H1 (cell line): ENCODE results near the gene GLS. TPM values are rescaled to one million over a fixed set of nuclear protein-coding genes. Genes with fewer than 3 reads are reported as not detected.

Source experiments
- ASH2L ChIP-seq: fragments of 200-600, 300-600 bp; sonication (generic); IDR thresholded peaks from one replicate; pipeline ENCODE4 v1.7.1; 2017; ENCODE audit warnings: low read length
- CBX5 ChIP-seq: fragments of 300-800, 300-1000 bp; sonication (generic); IDR thresholded peaks from 2 replicates; pipeline ENCODE4 v1.7.1; 2016; ENCODE audit warnings: antibody characterized with exemption, low read length, low read depth
- E2F6 ChIP-seq: IDR thresholded peaks from 2 replicates; pipeline ENCODE4 v1.6.1; 2012; ENCODE audit warnings: inconsistent platforms
- HDAC6 ChIP-seq: IDR thresholded peaks from one replicate; pipeline ENCODE4 v1.7.1; 2012; ENCODE audit warnings: low read depth, mild to moderate bottlenecking, inconsistent platforms, low read length, moderate library complexity
- POU5F1 ChIP-seq: IDR thresholded peaks from 2 replicates; pipeline ENCODE4 v1.6.1; 2011; ENCODE audit warnings: low read depth, mild to moderate bottlenecking, low read length, moderate library complexity
- SIN3A ChIP-seq, 2 experiments: IDR thresholded peaks in 1 of 2; conservative IDR thresholded peaks in 1 of 2; 2 replicates each; pipeline ENCODE4 v1.6.1; 2011 to 2012; ENCODE audit warnings: low read length in 2 of 2, improper control_type of control experiment in 1 of 2, low read depth in 1 of 2, mild to moderate bottlenecking in 1 of 2
- TEAD4 ChIP-seq: IDR thresholded peaks from 2 replicates; pipeline ENCODE4 v1.6.1; 2012; ENCODE audit warnings: low read depth, low read length, inconsistent platforms, mixed read lengths
- polyA plus RNA-seq, 7 experiments: library from polyadenylated mRNA; depleted of rRNA in 3 of 7; stranded (reverse) in 5 of 7; unstranded in 2 of 7; fragments of >200 nt in 5 of 7; fragments of 200-250 nt in 2 of 7; gene quantifications; 1 replicate in 5 of 7; 2 replicates in 1 of 7; 4 replicates in 1 of 7; pipeline versions ENCODE4 v1.2.1 to v1.2.3, GENCODE V29; 2011 to 2013; ENCODE audit warnings: missing spikeins in 2 of 7, mixed read lengths in 2 of 7
- total RNA-seq: library from RNA; stranded (reverse); fragmentation: NEBNext Ultra II Directional; extraction: Animal tissue kit (Norgen Biotek cat#: 25700); gene quantifications from 2 replicates; pipeline ENCODE4 v1.2.1, GENCODE V29; 2021

Gene GLS
- total and polyA plus RNA-seq, 2 of the 8 experiments (the other 6 are each of a cell fraction or from before 2014, with no cell fraction given): 15.7 to 89.8 TPM

GRCh38 chr2:190862571-190862991 lies 18.0 kb upstream of the GLS start (continued):
- no peak for TF ChIP-seq POU5F1
- TF ChIP-seq TEAD4: no peak
- no peak for TF ChIP-seq HDAC6
- no peak for TF ChIP-seq CBX5
- TF ChIP-seq SIN3A (conservative IDR thresholded peaks at IDR 0.05 in 1 of 2, IDR thresholded peaks at IDR 0.05 in 1 of 2; ENCODE audit: low read depth in 1 of 2, low read length in 2 of 2): no peak
- no peak for TF ChIP-seq E2F6
- no peak for TF ChIP-seq ASH2L
- TF ChIP-seq, all 59 proteins: peak for 0
